Smooth muscle cell (in vitro differentiated cells): Measurements from ENCODE around the gene BABAM1. TPM values are rescaled to one million over a fixed set of nuclear protein-coding genes. Genes with fewer than 3 reads are reported as not detected.
A peak's percentile ranks its signal among the peaks of the same experiment; 100 is the strongest.

ENCODE experiments used
- DNase-seq: peaks from one replicate; lab custom pipeline; 2025; ENCODE audit not compliant: unreplicated experiment; lab: John Stamatoyannopoulos, UW
- H2AFZ ChIP-seq: fragments of 200-600 bp; sonication (generic); 2 replicates; pipeline ENCODE4 v1.6.0; 2016; ENCODE audit warnings: antibody characterized with exemption, low read depth, mild to moderate bottlenecking
- H3F3A ChIP-seq: fragments of 200-600 bp; sonication (generic); 2 replicates; pipeline ENCODE4 v1.6.0; 2017; ENCODE audit warnings: antibody characterized with exemption, low read depth
- H3K27ac ChIP-seq: fragments of 200-600 bp; sonication (generic); 2 replicates; pipeline ENCODE4 v1.5.1; 2016; ENCODE audit warnings: low read depth, mild to moderate bottlenecking
- H3K27me3 ChIP-seq: fragments of 200-600 bp; sonication (generic); 2 replicates; pipeline ENCODE4 v1.6.1; 2016; ENCODE audit warnings: low read depth, mild to moderate bottlenecking
- H3K36me3 ChIP-seq: fragments of 200-600 bp; sonication (generic); 2 replicates; pipeline ENCODE4 v1.5.1; 2016; ENCODE audit warnings: low read depth
- H3K4me1 ChIP-seq: fragments of 200-600 bp; sonication (generic); 2 replicates; pipeline ENCODE4 v1.5.1; 2016; ENCODE audit warnings: low read depth
- H3K4me2 ChIP-seq: fragments of 200-600 bp; sonication (generic); 2 replicates; pipeline ENCODE4 v1.6.0; 2016; ENCODE audit warnings: mild to moderate bottlenecking
- H3K4me3 ChIP-seq: fragments of 200-600 bp; sonication (generic); 2 replicates; pipeline ENCODE4 v1.5.1; 2016; ENCODE audit warnings: mild to moderate bottlenecking
- H3K79me2 ChIP-seq: fragments of 200-600 bp; sonication (generic); 2 replicates; pipeline ENCODE4 v1.6.0; 2016; ENCODE audit warnings: low read depth, mild to moderate bottlenecking
- H3K9ac ChIP-seq: fragments of 200-600 bp; sonication (generic); 2 replicates; pipeline ENCODE4 v1.6.0; 2016; ENCODE audit warnings: low read depth
- H3K9me3 ChIP-seq: fragments of 200-600 bp; sonication (generic); replicated peaks from 2 replicates; pipeline ENCODE4 v1.5.1; 2016; ENCODE audit warnings: low read depth
- H4K20me1 ChIP-seq: fragments of 200-600 bp; sonication (generic); 2 replicates; pipeline ENCODE4 v1.6.0; 2016; ENCODE audit warnings: low read depth
- WGBS: methylation state at CpG from one replicate; pipeline ENCODE4 v1.1.7; 2016; ENCODE audit warnings: low lambda C conversion rate; 5-methylcytosine and 5-hydroxymethylcytosine counted together
- polyA plus RNA-seq: library from polyadenylated mRNA; unstranded; fragments of >200 nt; fragmentation: Nextera tagmentation; extraction: Ambion mirVana; gene quantifications from 2 replicates; pipeline ENCODE4 v1.2.1, GENCODE V29; 2016
- total RNA-seq: library from RNA; depleted of rRNA; stranded (reverse); fragments of >200 nt; gene quantifications from 2 replicates; pipeline ENCODE4 v1.2.3, GENCODE V29; 2014
- TF ChIP-seq, protein P1 (sequence below): fragments of 200-600 bp; sonication (generic); IDR thresholded peaks from 2 replicates; pipeline ENCODE4 v1.5.1; 2017; ENCODE audit warnings: borderline replicate concordance, mild to moderate bottlenecking, antibody characterized with exemption; ENCODE audit not compliant: insufficient read depth, poor library complexity, severe bottlenecking

The BABAM1 gene
- total and polyA plus RNA-seq, 2 experiments from 2014 or later, result 69.8 to 108 TPM

DNA sequence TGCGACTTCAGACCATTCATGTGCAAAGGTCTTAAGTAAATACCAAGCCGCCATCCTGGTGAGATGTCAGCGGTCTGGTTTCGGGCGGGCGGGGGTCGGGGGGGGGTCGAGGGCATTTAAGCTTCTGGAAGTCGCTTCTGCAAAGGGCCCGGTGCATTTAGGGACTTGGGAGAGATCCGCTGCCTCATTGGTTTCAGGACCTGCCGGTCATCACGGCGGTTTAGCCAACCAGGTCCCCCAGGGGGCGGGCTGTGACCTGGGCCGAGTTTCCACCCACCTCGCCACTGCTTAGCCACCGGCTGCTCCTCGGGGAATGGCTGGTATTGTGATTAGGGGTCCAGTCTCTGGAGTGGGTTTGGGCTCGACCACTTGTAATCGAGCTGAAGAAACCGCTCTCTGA, 22.2 kb downstream of the BABAM1 start:
- no peaks in the 10 kb centered on the region for H3K4me1 ChIP-seq
- no peaks in the 10 kb centered on the region for H3K79me2 ChIP-seq
- TF ChIP-seq, protein P1, sequence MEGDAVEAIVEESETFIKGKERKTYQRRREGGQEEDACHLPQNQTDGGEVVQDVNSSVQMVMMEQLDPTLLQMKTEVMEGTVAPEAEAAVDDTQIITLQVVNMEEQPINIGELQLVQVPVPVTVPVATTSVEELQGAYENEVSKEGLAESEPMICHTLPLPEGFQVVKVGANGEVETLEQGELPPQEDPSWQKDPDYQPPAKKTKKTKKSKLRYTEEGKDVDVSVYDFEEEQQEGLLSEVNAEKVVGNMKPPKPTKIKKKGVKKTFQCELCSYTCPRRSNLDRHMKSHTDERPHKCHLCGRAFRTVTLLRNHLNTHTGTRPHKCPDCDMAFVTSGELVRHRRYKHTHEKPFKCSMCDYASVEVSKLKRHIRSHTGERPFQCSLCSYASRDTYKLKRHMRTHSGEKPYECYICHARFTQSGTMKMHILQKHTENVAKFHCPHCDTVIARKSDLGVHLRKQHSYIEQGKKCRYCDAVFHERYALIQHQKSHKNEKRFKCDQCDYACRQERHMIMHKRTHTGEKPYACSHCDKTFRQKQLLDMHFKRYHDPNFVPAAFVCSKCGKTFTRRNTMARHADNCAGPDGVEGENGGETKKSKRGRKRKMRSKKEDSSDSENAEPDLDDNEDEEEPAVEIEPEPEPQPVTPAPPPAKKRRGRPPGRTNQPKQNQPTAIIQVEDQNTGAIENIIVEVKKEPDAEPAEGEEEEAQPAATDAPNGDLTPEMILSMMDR, result no peak
- no peaks in the 10 kb centered on the region for H3K27me3 ChIP-seq
- H2AFZ ChIP-seq, result no peak overlapping the region
- H4K20me1 ChIP-seq, result no peaks in the 10 kb centered on the region
- no peak overlapping the region for H3K27ac ChIP-seq
- no peaks in the 10 kb centered on the region for H3F3A ChIP-seq
- H3K9ac ChIP-seq, result no peak overlapping the region
- H3K4me3 ChIP-seq, result peak overlapping the region; percentile 37
- peak overlapping the region; percentile 78 for H3K4me2 ChIP-seq
- no peaks in the 10 kb centered on the region for H3K36me3 ChIP-seq
- H3K9me3 ChIP-seq, result no peaks in the 10 kb centered on the region
- peak; percentile 13 for DNase-seq
- WGBS, result 16% methylated on average over 19 of the region's 22 CpGs

DNA sequence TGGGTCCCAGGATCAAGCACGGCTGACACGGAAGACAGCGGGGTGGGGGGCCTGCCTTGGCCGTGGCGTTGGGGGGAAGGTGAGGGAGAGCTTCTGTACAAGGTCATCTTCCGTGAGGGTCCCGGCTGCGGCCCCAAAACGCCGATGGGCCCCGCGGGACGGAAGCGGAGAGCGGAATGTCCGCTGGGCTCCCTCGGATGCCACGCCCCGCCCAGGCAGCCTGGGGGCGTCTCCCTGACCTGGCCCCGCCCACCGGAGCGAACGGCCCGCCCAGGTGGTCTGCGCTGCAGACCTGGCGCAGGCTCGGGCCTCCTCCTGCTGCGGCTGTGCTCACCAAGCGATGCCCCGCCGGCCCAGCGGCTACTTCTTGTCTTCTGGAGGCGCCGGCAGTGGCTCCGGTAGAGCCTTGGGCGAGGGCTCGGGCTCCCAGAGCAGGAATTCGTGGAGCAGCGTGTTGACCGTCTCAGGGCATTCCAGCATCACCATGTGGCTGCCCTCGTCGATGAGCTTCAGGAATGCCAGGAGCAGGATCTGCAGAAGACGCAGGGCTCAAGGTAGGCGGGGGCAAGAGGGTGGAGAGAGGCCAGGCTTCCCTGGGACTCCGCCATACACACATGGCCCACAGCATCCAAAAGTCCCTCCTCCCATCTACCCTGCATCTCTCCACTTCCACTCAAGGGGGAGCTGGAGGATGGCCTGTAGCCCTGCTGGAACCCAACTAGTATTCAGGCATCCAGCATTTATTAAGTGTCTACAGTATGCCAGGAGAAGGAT, 25.2 kb downstream of the BABAM1 start:
- H3F3A ChIP-seq, result no peaks in the 10 kb centered on the region
- H4K20me1 ChIP-seq, result no peaks in the 10 kb centered on the region
- TF ChIP-seq, protein P1, result peak; percentile 49
- H3K4me3 ChIP-seq, result peak overlapping the region; percentile 47
- peak; percentile 70 for DNase-seq
- H3K27ac ChIP-seq, result peak overlapping the region; percentile 55
- no peaks in the 10 kb centered on the region for H3K27me3 ChIP-seq
- H3K79me2 ChIP-seq, result no peaks in the 10 kb centered on the region
- peak overlapping the region; percentile 84 for H3K4me2 ChIP-seq
- H2AFZ ChIP-seq, result peak overlapping the region; percentile 87
- no peaks in the 10 kb centered on the region for H3K9me3 ChIP-seq
- H3K36me3 ChIP-seq, result no peaks in the 10 kb centered on the region
- H3K4me1 ChIP-seq, result no peaks in the 10 kb centered on the region
- 3% methylated on average over 27 of the region's 46 CpGs for WGBS
- no peak overlapping the region for H3K9ac ChIP-seq

DNA sequence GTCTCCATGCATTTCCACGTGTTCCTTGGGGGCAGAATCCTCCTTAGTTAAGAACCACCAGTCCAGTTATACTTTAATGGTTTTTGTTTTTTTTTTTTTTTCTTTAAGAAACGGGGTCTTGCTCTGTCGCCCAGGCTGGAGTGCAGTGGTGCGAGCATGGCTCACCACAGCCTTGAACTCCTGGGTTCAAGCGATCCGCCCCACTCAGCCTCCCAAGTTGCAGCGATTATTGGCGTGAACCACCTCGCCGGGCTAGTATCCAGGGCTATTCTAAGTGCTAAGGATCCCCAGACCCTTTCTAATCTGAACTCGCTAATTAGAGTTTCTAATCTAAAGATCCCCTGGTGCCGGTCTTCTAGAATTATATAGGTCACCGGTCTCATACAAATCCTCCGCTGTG, 26.4 kb downstream of the BABAM1 start:
- no peaks in the 10 kb centered on the region for H3F3A ChIP-seq
- H3K4me2 ChIP-seq, result peak overlapping the region; percentile 84
- TF ChIP-seq, protein P1, result no peak
- no peaks in the 10 kb centered on the region for H3K36me3 ChIP-seq
- no peak for DNase-seq
- no peaks in the 10 kb centered on the region for H3K4me1 ChIP-seq
- no peaks in the 10 kb centered on the region for H3K27me3 ChIP-seq
- no peak overlapping the region for H2AFZ ChIP-seq
- H3K27ac ChIP-seq, result no peak overlapping the region
- WGBS, result 92% methylated on average over 14 of the region's 14 CpGs
- no peak overlapping the region for H3K4me3 ChIP-seq
- no peak overlapping the region for H3K9ac ChIP-seq
- no peaks in the 10 kb centered on the region for H3K9me3 ChIP-seq
- H4K20me1 ChIP-seq, result no peaks in the 10 kb centered on the region
- no peaks in the 10 kb centered on the region for H3K79me2 ChIP-seq
